ENCODE results near the gene TSEN15. TPM values are rescaled to one million over a fixed set of nuclear protein-coding genes. Genes with fewer than 3 reads are reported as not detected.
A peak's percentile ranks its signal among the peaks of the same experiment; 100 is the strongest.

The TSEN15 gene
- total and polyA plus RNA-seq, 9 of the 15 experiments (the other 6 are each of a cell fraction or from before 2014, with no cell fraction given) = 25.6 to 121 (median 91.3) TPM

- POLR2A ChIA-PET = interaction anchor here (0.6 to 3.3 kb wide), 8 partner anchors 14 to 954 kb away, joined by 3 to 21 read pairs (median 3); partner anchors contain the start of gene TSEN15
- Histone ChIP-seq H2AFZ (ENCODE audit: low read depth, low read length) (peak overlapping the region; percentile 94), H3K36me3 (ENCODE audit: control insufficient read depth, insufficient read depth, low read length) (no peaks in the 10 kb centered on the region; the same call in 2 of the 3 replicates), H3K4me1 (replicated peaks in 1 of 2; ENCODE audit: control insufficient read depth in 2 of 2, insufficient read depth in 2 of 2, low read length in 2 of 2) (peaks cover 24 to 47% of the 10 kb centered on the region in 2 experiments), H3K9me1 (ENCODE audit: control insufficient read depth, insufficient read depth, low read length) (no peaks in the 10 kb centered on the region), H3K27ac (ENCODE audit: extremely low read depth, low read depth, low read length) (peak overlapping the region; percentile 82), H3K9me3 (replicated peaks; ENCODE audit: control insufficient read depth, insufficient read depth, low read depth, low read length) (no peaks in the 10 kb centered on the region), H4K20me1 (replicated peaks; ENCODE audit: control insufficient read depth, insufficient read depth, low read length) (no peaks in the 10 kb centered on the region), H3K4me2 (ENCODE audit: insufficient read depth, low read length) (peak overlapping the region; percentile 89), H3K4me3 (peak overlapping the region; percentile 65), H3K79me2 (ENCODE audit: control insufficient read depth, insufficient read depth, low read length) (peaks cover 63% of the 10 kb centered on the region), H3K27me3 (ENCODE audit: control insufficient read depth in 2 of 2, insufficient read depth in 2 of 2, low read length in 2 of 2) (no peaks in the 10 kb centered on the region), H3K9ac (ENCODE audit: insufficient read depth in 1 of 2, low read depth in 2 of 2, low read length in 2 of 2) (peak overlapping the region; percentile 81 to 95)
- TSS peak; percentile 29 for BruUV-seq (replicated peaks)
- CTCF ChIA-PET (ENCODE audit: low intra/inter-chr PET ratio) = no interaction called here
- intact Hi-C loops (cut with micrococcal nuclease) (no loop called here), in situ Hi-C loops (cut with MboI) (no loop called here)
- peak; percentile 53 to 69 (median 58) for DNase-seq (ENCODE audit: extremely low read depth in 1 of 4, low spot score in 3 of 4)
- FAIRE-seq = no peak
- ATAC-seq = peak; percentile 65
- WGBS (ENCODE audit: insufficient coverage, low coverage, missing lambda C conversion rate) = under 1% methylated on average over 29 of the region's 29 CpGs
- TF ChIP-seq CBFA2T3 (IDR thresholded peaks at IDR 0.05) (no peak), E2F3 (CRISPR knock-in tag; IDR thresholded peaks at IDR 0.05) (no peak), TFAM (CRISPR knock-in tag; conservative IDR thresholded peaks at IDR 0.05) (no peak), ID3 (CRISPR knock-in tag; IDR thresholded peaks at IDR 0.05) (no peak), ID3 (tag; IDR thresholded peaks at IDR 0.05) (no peak), JUNB (CRISPR knock-in tag; conservative IDR thresholded peaks at IDR 0.05) (no peak), FOS (IDR thresholded peaks at IDR 0.05; ENCODE audit: extremely low read depth, insufficient read length) (no peak), ZBED1 (IDR thresholded peaks at IDR 0.05) (no peak), ZNF696 (CRISPR knock-in tag; conservative IDR thresholded peaks at IDR 0.05) (no peak), ZNF3 (CRISPR knock-in tag; IDR thresholded peaks at IDR 0.05) (no peak), TEAD4 (IDR thresholded peaks at IDR 0.05; ENCODE audit: low read length) (no peak), TEAD4 (CRISPR knock-in tag; IDR thresholded peaks at IDR 0.05; ENCODE audit: borderline replicate concordance) (no peak), KAT7 (CRISPR knock-in tag; IDR thresholded peaks at IDR 0.05; ENCODE audit: borderline replicate concordance) (peak; percentile 59; the same call in 1 of the 2 replicates), TCF3 (CRISPR knock-in tag; IDR thresholded peaks at IDR 0.05) (no peak), AFF1 (IDR thresholded peaks at IDR 0.05; ENCODE audit: low read depth in 1 of 2, partially characterized antibody in 2 of 2) (peak in 1 of 2 experiments; percentile 69), ZNF324 (CRISPR knock-in tag; IDR thresholded peaks at IDR 0.05) (no peak), XRCC4 (IDR thresholded peaks at IDR 0.05; ENCODE audit: extremely low read depth, insufficient read depth, insufficient read length) (no peak), SOX6 (IDR thresholded peaks at IDR 0.05) (no peak), HNRNPH1 (optimal IDR thresholded peaks at IDR 0.05; ENCODE audit: low read depth, low read length) (no peak), FOXA3 (CRISPR knock-in tag; conservative IDR thresholded peaks at IDR 0.05 in 1 of 2, IDR thresholded peaks at IDR 0.05 in 1 of 2) (no peak), ZBTB17 (CRISPR knock-in tag; IDR thresholded peaks at IDR 0.05) (0 out of 2 replicates have a peak, but pooled peaks have one; percentile 39), ZEB2 (IDR thresholded peaks at IDR 0.05) (no peak), ZKSCAN1 (IDR thresholded peaks at IDR 0.05; ENCODE audit: low read depth, low read length) (0 out of 2 replicates have a peak, but pooled peaks have one; percentile 8)
These were observed 15.0 kb upstream of the TSEN15 start for GRCh38 chr1:184036517-184036949.

All from K562 (cell line).